ENCODE data around the gene NKD2.
A peak's percentile ranks its signal among the peaks of the same experiment; 100 is the strongest.

NKD2 gene

DNA sequence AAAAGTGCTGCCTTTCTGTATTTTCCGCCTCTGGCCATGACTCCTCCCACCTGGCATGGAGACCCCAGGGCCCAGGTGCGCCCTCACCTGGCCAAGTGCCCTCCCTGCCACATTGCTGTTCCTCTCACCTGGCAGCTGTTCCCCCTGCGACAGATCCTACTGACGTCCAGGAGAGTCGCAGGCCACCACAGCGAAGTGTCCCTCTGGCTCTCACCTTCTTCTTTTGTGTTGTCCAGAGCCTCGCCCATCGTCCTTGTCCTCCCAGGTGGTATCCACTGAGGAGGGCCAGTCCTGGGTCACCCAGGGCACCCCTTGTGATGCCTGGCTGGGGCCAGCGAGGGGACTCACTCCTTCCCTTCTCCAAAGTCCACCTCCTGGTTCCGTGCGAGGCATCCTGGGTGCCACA, 2.6 kb downstream of the NKD2 start:
- Histone ChIP-seq H3K36me3 (ENCODE audit: control insufficient read depth, insufficient read depth, low read length) (no peaks in the 10 kb centered on the region), H3K9me3 (ENCODE audit: control insufficient read depth, low read length) (no peaks in the 10 kb centered on the region), H3K4me1 (no peaks in the 10 kb centered on the region), H3K27ac (no peak overlapping the region), H3K4me3 (ENCODE audit: low read depth, low read length) (no peak overlapping the region), H3K4me2 (ENCODE audit: low read length) (no peak overlapping the region), H3K9ac (no peak overlapping the region), H2AFZ (no peak overlapping the region), H3K79me2 (no peaks in the 10 kb centered on the region), H3K27me3 (ENCODE audit: control insufficient read depth, insufficient read depth, low read length) (no peaks in the 10 kb centered on the region)
- TF ChIP-seq, protein P1, sequence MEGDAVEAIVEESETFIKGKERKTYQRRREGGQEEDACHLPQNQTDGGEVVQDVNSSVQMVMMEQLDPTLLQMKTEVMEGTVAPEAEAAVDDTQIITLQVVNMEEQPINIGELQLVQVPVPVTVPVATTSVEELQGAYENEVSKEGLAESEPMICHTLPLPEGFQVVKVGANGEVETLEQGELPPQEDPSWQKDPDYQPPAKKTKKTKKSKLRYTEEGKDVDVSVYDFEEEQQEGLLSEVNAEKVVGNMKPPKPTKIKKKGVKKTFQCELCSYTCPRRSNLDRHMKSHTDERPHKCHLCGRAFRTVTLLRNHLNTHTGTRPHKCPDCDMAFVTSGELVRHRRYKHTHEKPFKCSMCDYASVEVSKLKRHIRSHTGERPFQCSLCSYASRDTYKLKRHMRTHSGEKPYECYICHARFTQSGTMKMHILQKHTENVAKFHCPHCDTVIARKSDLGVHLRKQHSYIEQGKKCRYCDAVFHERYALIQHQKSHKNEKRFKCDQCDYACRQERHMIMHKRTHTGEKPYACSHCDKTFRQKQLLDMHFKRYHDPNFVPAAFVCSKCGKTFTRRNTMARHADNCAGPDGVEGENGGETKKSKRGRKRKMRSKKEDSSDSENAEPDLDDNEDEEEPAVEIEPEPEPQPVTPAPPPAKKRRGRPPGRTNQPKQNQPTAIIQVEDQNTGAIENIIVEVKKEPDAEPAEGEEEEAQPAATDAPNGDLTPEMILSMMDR (IDR thresholded peaks at IDR 0.05) = peak; percentile 24

DNA sequence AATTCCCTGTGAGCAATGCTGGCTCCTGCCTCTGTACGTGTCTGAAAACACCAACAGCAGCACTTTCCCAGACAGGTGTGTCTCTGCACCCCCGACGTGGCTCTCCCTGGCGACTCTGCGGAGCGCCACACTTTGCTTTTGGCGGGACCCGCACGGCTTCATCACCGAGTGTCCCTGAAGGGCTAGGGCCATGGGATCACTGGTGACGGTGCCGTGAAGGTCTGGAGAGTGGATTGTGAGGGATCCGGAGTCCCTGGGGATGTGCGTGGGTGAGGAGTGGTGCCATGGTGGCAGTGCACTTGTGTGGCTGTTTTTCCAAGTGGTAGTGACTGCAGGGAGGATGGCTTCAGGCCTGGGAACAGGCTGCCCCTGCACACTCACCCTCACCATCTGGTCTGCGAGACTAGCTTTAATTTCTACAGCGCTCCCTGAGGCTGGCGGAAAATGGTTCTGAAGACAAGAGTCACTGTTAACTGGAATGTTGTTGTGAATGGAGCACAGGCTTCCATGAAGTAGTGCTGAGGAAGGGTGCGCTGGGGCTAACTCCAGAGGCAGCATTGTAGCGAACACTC, 3.2 kb downstream of the NKD2 start:
- TF ChIP-seq, protein P1 (IDR thresholded peaks at IDR 0.05) = no peak

DNA sequence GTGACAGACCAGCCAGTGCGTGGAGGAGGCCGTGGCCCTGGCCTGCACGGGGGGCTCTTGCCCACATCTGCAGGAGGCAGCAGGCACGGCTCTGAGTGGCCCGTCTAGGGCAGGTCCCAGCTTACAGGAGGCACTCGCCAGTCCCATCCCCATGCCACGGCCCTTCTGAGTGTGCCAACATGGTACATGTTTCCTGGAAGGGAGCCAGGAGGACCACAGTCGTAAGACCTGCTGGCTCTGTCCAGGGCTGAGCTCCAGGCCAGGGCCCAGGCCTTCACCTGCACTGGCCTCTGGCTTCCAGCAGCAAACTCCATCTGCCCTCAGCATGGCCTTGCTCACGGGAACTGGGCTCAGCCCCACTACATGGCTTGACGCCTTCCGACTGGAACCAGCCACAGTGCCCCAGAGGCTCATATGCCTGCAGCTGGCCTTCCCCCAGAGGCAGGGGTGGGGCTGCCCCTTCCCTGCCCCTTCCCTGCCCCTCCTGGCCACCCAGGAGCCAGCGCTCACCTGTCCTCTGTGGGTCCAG, 3.8 kb downstream of the NKD2 start:
- Histone ChIP-seq H3K27me3 (ENCODE audit: control insufficient read depth, insufficient read depth, low read length) (no peaks in the 10 kb centered on the region), H3K27ac (no peak overlapping the region), H3K9me3 (ENCODE audit: control insufficient read depth, low read length) (no peaks in the 10 kb centered on the region), H3K79me2 (no peaks in the 10 kb centered on the region), H3K36me3 (ENCODE audit: control insufficient read depth, insufficient read depth, low read length) (no peaks in the 10 kb centered on the region), H3K4me3 (ENCODE audit: low read depth, low read length) (no peak overlapping the region), H3K4me1 (no peaks in the 10 kb centered on the region), H2AFZ (no peak overlapping the region), H3K4me2 (ENCODE audit: low read length) (no peak overlapping the region), H3K9ac (no peak overlapping the region)
- TF ChIP-seq, protein P1 (IDR thresholded peaks at IDR 0.05) = no peak

More for the DNA sequence above, 3.2 kb downstream of the NKD2 start:
- Histone ChIP-seq H3K4me3 (ENCODE audit: low read depth, low read length) (no peak overlapping the region), H3K9me3 (ENCODE audit: control insufficient read depth, low read length) (no peaks in the 10 kb centered on the region), H2AFZ (no peak overlapping the region), H3K4me2 (ENCODE audit: low read length) (no peak overlapping the region), H3K9ac (no peak overlapping the region), H3K4me1 (no peaks in the 10 kb centered on the region), H3K79me2 (no peaks in the 10 kb centered on the region), H3K36me3 (ENCODE audit: control insufficient read depth, insufficient read depth, low read length) (no peaks in the 10 kb centered on the region), H3K27ac (no peak overlapping the region), H3K27me3 (ENCODE audit: control insufficient read depth, insufficient read depth, low read length) (no peaks in the 10 kb centered on the region)

DNA sequence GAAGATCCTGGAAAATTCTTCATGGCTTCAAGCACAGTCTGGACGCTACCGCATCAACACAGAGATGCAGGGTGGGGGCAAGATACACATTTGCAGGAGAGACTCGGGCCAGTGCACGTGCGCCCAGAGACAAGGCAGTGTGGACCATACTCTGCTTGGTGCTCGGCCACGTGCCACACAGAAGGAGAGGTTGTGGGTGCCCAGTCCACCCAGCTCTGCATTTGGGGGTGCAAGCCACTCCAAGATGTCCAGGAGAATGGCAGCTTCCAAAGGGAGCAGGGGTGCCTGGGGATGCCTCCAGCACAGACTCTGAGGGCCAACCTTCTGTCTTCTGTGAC, 4.3 kb downstream of the NKD2 start:
- no peak overlapping the region for H3K9ac ChIP-seq
- no peaks in the 10 kb centered on the region for H3K79me2 ChIP-seq
- H3K4me1 ChIP-seq = no peaks in the 10 kb centered on the region
- H3K27me3 ChIP-seq (ENCODE audit: control insufficient read depth, insufficient read depth, low read length) = no peaks in the 10 kb centered on the region
- no peak overlapping the region for H3K27ac ChIP-seq
- H3K9me3 ChIP-seq (ENCODE audit: control insufficient read depth, low read length) = no peaks in the 10 kb centered on the region
- no peaks in the 10 kb centered on the region for H3K36me3 ChIP-seq (ENCODE audit: control insufficient read depth, insufficient read depth, low read length)
- H2AFZ ChIP-seq = no peak overlapping the region
- TF ChIP-seq, protein P1 (IDR thresholded peaks at IDR 0.05) = no peak
- no peak overlapping the region for H3K4me3 ChIP-seq (ENCODE audit: low read depth, low read length)
- H3K4me2 ChIP-seq (ENCODE audit: low read length) = no peak overlapping the region

All from parathyroid adenoma (tissue), 2 donors.